GM12864 (cell line): ENCODE data around the gene GALK1.

Source experiments
- DNase-seq: peaks from one replicate; pipeline ENCODE4 v3.0.0-alpha.2; 2011; ENCODE audit warnings: low read depth
- H3K4me3 ChIP-seq: 2 replicates; pipeline ENCODE4 v1.5.1; 2011; ENCODE audit warnings: mild to moderate bottlenecking, low read depth, low read length, control low read depth
- CTCF ChIP-seq: IDR thresholded peaks from 2 replicates; pipeline ENCODE4 v1.5.1; 2011; ENCODE audit warnings: low read depth, mild to moderate bottlenecking, moderate library complexity, low read length, control low read depth, inconsistent platforms; ENCODE audit errors: missing control alignments

GALK1 gene

DNA sequence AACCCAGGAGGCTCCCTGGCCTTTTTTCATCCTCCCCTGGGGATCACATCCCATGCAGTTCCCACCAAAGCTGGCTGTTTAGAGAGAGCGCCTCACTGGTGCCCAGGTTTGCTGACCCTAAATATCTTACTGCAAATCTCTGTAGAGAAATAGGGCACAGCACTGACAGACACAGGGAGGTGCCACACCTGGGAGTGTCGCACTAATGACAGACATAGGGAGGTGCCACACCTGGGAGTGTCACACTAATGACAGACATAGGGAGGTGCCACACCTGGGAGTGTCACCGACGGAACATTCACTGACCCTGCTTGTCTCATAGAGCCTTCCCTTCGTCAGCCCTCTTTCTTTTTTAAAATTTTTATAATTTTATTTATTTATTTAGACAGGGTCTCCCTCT is 45.2 kb upstream of the GALK1 start:
- no peak overlapping the region for H3K4me3 ChIP-seq
- TF ChIP-seq CTCF, result no peak
- DNase-seq, result no peak

GRCh38 chr17:75809631-75810111 is 44.7 kb upstream of the GALK1 start:
- DNase-seq, result no peak
- H3K4me3 ChIP-seq, result no peak overlapping the region

DNA sequence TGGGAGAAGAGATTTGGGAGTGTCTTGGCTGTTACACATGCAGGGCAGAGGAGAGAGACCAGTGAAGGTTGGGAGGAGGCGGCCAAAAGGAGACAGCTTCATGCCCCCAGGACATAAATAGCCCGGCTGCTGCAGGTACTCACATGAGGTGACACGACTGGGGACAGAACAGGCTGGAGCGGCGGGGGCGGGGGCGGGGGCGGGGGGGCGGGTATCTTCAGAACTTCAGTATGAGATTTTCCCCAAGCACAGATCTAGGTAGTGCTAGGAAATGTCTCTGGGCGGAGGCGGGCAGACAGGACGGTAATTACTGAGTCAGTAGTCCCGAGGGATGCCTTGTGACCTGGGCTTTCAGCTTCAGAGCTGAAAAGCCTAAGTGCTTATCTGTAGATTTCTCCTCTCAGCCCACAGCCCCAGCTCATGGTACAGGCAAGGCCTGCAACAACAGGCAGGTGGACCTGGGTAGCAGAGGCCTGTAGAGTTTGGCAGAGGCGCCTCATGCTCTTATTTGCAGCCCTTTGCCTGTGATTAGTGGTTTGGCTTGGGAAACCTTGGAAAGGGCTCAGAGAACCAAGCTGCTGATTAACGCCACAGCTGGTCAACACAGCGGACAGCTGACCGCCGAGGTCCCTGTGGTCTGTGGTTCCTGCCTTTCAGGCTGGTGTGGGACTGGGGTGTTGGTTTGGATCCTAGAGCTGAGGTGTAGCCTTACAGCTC is 44.1 kb upstream of the GALK1 start:
- H3K4me3 ChIP-seq, result no peak overlapping the region
- DNase-seq, result no peak
- TF ChIP-seq CTCF, result no peak

More at GRCh38 chr17:75809631-75810111, 44.7 kb upstream of the GALK1 start:
- no peak for TF ChIP-seq CTCF

DNA sequence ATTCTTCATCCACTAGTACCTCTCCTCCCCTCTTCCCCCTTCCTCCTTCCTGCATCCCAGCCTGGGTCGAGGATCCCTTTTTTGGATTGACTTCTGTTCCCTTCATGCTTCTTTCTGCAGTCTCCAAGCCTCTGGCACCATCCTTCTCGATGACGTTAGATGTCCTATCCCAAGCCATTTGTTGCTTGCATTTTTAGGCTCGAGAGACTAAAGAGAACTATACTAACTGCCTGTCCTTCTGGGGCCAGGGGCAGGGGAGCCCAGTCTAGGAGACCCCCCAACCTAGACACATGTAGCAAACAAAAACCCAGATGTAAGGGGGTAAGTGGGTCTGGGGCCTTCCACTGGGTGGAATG is 43.5 kb upstream of the GALK1 start:
- no peak for DNase-seq
- no peak for TF ChIP-seq CTCF
- H3K4me3 ChIP-seq, result no peak overlapping the region

DNA sequence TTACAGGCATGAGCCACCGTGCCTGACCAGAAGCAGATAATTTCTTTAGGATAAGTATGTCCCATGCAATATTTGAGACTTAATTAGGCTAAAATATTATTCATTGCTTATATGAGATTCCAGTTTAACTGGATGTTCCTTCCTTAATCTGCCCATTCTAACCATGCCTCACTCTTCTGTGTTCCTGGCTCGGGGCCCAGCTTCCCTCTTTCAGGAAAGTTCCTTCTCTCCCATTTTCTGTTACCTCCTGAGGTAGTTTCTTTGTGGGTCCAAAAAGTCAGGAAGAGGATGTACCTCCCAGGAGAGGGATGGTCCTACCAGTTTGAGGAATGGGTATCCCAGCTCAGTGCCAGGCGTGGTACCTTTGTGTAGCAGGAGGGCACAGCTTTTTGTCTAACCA is 42.9 kb upstream of the GALK1 start:
- DNase-seq, result no peak
- no peak overlapping the region for H3K4me3 ChIP-seq
- no peak for TF ChIP-seq CTCF

DNA sequence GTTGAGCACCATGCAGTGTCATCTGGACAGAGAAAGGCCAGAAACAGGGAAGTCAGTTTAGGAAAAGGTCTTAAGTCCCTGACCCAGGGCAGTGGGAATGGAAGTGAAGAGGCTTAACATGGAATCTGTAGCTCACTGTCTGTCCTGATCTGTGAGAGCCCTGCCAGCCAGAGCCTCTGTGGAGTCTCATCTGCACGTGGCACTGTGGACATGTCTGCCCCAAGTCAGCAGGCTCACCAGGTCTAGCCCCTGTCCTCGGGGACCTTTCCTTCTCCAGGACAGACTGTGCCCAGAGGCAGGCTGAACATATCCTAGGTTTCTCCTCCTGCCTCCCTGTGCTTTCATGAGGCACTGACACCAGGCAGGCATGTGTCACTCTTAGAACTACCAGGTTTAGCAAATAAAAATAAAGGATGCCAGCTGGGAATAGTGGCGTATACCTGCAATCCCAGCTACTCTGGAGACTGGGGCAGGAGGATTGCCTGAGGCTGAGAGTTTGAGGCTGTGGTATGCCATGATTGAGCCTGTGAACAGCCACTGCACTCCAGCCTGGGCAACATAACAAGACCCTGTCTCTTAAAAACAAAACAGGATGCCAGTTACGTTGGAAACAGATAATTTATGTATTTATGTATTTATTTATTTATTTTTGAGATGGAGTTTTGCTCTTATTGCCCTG is 42.0 kb upstream of the GALK1 start:
- DNase-seq, result no peak
- TF ChIP-seq CTCF, result no peak

More for the DNA sequence above, 42.0 kb upstream of the GALK1 start:
- no peak overlapping the region for H3K4me3 ChIP-seq
